GM19324 (cell line): ENCODE results near the gene THAP9.
"Not testable (repeated sequence)": the region's sequence is repeated elsewhere in the genome, so short reads cannot be mapped to it uniquely, and the experiment has no call there.

ENCODE experiments used
- ATAC-seq: cut with Tn5 transposase; IDR thresholded peaks from one replicate; pipeline ENCODE4 v1.9.1; 2021; ENCODE audit warnings: mild to moderate bottlenecking, moderate library complexity; ENCODE audit not compliant: unreplicated experiment, low FRiP score

The THAP9 gene

DNA sequence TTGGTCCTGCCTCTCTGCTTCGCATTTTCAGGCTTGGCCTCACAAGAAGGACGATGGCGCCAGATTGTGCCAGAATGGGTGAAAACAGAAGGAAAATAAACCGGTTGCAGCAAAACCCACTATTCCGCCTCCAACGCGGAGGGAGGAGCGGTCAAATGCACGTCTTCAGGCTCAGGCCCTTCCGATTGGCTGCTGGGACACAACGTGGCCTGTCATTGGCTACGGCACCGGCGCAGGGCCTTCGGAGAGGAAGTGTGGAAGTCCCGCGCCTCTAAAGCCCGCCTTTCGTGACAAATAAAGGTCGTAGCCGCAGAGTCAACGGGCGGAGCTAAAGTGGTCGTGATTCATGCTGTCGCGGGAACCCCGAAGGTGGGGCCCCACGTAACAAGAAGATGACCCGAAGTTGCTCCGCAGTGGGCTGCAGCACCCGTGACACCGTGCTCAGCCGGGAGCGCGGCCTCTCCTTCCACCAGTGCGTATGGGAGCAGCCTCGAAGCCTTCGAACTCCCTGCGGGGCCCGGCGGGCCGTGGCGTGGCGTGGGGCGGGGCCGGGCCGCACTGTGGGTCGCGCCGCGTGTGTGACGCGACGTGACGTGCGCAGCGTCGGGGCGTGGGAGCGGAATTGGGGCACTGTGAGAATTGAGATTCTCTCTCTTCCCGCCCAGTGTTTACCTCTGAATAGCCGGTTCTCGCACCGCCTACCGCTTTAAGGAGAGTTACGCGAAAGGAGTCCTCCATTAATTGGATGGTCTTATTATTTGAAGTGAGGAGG, at the start of gene THAP9:
TSS of gene THAP9 (plus strand) at position 325 of the 772 bp plus-strand sequence. CDS start at position 393, 68 bp downstream.
- ATAC-seq, result peak; percentile 96

DNA sequence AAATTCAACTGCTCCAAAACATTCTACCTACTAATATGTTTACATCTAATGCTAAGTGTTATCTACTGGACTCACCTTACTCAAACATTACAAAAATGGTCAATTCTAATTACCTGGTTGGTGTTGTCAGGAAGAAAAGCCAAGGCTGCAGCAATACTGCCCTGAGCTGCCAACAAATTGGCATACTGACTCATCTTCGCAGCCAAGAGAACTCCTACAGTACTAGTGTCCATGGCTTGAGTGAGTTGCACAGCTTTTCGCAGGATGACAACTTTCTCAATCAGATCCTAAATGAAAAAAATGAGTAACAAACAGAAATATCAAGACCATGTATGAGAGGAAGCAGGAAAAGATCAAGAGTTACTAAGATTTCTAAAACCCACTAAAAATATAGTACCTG, 49.2 kb upstream of the THAP9 start:
- no peak for ATAC-seq

DNA sequence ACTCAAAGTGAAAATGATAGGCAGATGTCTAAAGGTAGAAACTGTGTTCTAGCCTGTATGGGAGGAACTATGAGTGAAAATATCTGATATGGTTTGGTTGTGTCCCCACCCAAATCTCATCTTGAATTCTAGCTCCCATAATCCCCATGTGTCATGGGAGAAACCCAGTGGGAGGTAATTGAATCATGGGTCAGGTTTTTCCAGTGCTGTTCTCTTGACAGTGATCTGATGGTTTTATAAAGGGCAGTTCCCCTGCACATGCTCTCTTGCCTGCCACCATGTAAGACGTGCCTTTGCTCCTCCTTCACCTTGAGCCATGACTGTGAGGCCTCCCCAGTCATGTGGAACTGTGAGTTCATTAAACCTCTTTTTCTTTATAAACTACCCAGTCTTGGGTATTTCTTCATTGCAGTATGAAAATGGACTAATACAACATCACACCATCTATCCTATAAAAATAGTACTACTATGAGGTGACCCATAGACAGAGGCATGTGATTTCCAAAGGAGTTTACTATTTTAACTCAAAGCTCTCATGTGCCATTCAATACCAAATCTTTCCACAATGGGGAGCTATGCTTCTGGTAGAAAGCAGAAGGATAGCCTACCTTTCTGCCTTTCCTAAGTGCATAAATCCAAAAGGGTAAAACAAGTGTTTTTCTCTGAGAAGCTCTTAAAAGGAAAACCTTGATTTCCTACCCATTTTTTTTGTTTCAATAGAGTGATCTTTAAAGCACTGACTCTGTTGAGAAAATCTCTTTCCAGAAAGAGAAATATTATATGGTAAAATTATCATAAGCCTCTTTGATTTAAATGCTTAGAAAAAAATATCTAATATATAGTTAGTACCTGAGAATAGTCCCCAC, 48.4 kb upstream of the THAP9 start:
- no peak for ATAC-seq

- ATAC-seq, result no peak
These were observed 47.7 kb upstream of the THAP9 start for GRCh38 chr4:82852751-82853285.

GRCh38 chr4:82860487-82860886, 40.0 kb upstream of the THAP9 start:
- not testable (repeated sequence) for ATAC-seq

DNA sequence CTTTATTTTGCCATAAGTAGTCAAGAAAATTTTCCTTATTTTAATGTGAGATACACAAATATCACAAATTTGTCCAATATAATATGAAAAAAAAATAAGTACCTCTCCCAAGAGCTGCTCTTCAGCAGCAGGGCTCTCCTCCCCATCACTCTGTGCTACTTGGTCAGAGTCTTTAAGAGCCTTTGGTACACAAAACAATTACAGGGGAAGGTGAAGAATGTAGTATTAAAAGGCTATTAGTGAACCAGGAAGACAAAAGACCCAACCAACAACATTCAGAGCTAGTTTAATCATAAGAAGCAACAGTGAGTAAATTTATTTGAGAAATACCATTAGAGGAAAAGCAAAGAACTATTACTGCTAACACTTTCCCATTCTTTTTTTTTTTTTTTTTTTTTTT, 39.0 kb upstream of the THAP9 start:
- no peak for ATAC-seq

DNA sequence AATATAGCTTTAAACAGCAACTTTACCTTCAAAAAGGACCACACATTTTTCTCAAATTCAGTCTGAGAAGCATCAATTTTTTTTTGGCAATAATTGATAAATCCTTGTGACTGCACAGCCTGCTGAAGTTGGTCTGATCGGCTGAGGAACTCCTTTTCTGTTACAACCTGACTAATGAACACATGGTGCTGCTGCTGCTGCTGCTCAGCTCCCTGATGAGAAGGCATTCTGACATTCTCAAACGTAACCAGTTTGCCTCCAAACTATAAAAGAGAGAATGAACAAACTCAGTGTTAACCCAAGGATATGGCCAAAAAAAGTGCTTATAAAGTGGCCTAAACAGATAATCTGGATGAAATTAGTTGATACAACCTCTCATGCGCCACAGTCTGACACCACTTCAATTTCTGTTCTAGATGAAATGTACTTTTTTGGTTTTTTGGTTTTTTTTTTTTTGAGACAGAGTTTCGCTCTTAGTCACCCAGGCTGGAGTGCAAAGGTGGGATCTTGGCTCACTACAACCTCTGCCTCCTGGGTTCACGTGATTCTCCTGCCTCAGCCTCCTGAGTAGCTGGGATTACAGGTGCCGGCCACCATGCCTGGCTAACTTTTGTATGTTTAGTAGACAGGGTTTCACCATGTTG, 36.1 kb upstream of the THAP9 start:
- no peak for ATAC-seq

- no peak for ATAC-seq
These were observed 34.9 kb upstream of the THAP9 start for GRCh38 chr4:82865592-82865991.

DNA sequence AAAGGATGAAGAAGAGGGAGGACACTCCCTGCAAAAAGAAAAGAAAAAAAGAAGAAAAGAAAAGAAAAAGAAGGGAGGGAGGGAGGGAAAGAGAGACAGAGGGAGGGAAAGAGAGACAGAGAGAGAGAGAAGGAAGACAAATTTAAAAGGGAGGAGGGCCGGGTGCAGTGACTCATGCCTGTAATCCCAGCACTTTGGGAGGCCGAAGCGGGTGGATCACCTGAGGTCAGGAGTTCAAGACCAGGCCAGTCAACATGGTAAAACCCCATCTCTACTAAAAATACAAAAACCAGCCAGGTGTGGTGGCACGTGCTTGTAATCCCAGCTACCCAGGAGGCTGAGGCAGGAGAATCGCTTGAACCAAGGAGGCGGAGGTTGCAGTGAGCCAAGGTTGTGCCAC, 34.5 kb upstream of the THAP9 start:
- not testable (repeated sequence) for ATAC-seq

GRCh38 chr4:82866706-82867385, 33.7 kb upstream of the THAP9 start:
- ATAC-seq, result no peak

DNA sequence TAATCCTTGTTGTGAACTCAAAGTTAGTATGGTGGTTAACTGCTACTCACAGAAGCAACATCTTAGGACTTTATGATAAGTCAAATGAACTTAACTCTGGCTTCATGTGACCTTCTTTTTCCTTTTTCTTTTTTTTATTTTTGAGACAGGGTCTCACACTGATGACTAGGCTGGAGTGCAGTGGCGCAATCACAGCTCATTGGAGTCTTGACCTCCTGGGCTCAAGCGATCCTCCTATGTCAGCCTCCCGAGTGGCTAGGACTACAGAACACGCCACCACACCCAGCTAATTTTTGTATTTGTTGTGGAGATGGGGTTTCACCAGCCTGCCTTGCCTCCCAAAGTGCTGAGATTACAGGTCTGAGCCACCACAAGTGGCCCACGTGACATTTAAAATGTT, 32.0 kb upstream of the THAP9 start:
- ATAC-seq, result no peak

DNA sequence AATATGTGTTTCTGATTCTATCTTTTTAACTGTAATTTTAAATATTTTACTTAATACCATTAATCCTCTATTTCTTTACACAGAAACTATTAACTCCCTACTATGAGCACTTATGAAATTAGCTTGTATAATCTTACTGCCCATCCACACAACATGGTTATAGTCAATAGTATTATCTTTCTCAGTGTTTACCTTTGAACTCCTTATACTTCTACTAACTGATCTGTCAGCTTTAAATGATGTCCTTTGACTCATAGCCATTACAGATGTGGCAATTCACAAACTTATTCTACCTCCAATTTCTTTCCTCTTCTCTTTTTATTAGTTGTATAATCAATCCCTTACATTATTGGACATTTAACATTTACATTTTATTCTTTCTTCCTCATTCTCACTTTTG, 15.1 kb upstream of the THAP9 start:
- no peak for ATAC-seq

GRCh38 chr4:82886147-82886942, 14.2 kb upstream of the THAP9 start:
- ATAC-seq, result no peak

GRCh38 chr4:82889287-82889686, 11.2 kb upstream of the THAP9 start:
- ATAC-seq, result no peak

- no peak for ATAC-seq
These were observed 10.0 kb upstream of the THAP9 start for GRCh38 chr4:82890528-82890900.

DNA sequence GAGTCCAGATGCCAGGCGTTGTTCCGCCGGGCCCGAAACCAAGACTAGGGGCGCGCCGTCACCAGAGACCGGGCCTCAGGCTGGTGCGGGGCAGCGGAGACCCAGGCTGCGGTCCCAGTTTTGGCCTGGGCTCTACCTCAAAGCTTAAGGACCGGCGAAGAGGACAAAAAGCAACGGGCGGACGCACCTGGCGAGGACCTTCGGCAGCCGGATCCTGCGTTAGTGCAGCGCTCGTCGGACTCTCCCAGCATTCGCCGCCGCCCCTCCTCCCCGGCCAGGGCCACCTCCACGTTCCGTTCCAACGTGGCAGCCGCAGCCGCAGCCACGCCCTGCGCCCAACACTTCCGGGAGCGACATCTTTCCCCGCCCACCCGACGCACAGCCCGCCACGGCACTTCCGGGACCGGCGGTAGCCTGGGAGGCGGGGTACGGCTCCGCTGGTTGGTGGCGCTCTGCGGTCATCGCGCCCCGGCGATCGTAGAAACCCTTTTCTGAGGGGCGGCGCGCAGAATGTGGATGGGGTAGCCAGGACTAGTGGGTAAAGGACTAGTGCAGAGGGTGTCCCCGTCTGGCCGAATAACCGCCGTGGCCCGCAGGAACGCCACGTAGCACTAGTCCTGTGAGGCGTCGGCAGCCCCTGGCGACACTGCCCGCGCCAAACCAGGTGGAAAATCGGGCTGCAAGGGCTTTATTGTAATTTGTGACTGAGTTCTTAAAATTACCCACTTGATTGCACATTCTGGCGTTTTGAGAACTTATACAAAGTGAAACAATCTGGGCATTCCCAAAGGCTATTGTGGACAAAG, 9.4 kb upstream of the THAP9 start, which contains the start of gene SEC31A:
TSS of gene SEC31A (minus strand) at position 253 of the 806 bp plus-strand sequence. CDS start 9,217 bp downstream, outside the sequence.
- ATAC-seq, result peak; percentile 94

- no peak for ATAC-seq
These were observed 8.6 kb upstream of the THAP9 start for GRCh38 chr4:82891707-82892466.

- ATAC-seq, result no peak
These were observed 8.1 kb upstream of the THAP9 start for GRCh38 chr4:82892467-82892802.
